Measurements from ENCODE around the gene DHX38.

DHX38 gene

DNA sequence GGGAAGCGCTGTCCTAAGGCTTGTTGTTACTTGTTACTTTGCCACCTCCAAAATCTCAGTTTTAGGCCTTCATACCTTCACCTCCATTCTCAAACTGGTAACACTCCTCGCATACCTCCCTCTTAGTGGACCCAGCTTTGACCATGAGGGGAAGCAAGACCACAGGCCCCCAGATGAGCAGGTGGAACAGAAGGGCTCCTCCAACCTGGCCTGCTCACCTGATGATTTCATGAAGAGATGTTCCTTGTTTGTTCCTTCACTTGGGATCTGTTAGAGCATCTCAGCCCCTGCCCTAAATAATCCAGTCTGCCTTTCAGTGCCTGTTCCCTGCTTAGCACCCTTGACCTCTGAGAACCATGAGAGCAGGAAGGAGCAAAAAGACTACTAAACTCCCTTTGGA is 28.7 kb downstream of the DHX38 start:
- DNase-seq (ENCODE audit: low read depth, low spot score): no peak

DNA sequence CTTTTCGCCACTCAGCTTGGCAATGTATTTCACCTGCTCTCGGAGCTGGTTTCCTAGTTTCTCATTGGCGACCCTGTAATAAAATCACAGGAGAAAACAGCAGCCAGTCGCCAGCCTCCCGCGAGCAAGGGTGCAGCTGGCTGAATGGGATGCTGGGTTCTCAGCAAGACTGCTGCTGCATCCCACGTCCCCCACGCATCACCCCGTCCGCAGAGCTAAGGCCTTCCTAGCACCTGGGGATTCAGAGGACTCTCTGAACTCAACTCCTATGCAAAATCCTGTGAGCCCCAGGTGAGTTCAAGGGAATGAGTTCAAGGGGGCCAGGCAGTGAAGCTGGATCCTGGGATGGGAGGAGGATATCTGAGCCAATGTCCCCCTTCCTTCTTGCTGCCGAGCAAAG is 29.3 kb downstream of the DHX38 start:
- DNase-seq (ENCODE audit: low read depth, low spot score): no peak

DNA sequence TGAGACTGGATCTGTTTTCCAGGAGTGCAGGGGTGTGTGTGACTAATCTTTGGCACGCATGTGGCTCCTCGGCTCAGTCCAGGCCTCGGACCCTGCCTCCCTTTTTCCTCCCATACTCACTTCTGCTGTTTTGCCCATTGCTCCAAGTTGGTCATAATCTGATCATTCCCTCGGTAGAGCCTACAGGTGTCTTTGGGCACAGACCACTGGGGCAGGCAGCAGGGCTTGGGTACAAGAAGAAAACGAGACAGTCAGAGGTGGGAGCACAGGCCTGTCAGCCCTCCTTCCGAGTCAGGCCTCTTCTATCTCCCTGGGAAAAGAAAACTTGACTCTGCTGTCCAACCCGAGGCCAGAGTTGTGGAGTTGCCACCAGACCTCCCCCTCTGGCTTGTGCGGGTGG is 29.8 kb downstream of the DHX38 start:
- DNase-seq (ENCODE audit: low read depth, low spot score): no peak

DNA sequence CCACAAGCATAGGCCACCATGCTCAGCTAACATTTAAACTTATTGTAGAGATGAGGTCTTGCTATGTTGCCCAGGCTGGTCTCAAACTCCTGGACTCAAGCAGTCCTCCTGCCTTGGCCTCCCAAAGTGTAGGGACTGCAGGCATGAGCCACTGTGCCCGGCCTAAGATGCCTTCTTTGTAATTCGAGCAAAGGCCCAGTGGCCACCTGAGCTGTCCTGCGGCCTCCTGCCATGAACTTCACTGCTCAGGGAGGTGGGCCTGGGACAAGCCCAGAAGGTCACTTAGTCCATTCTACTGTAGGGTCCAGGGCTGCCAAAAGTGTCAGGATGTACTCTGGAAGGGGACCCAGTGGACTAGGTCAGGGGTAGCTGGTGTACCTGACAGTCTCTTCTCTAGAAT is 30.5 kb downstream of the DHX38 start:
- DNase-seq (ENCODE audit: low read depth, low spot score): no peak

DNA sequence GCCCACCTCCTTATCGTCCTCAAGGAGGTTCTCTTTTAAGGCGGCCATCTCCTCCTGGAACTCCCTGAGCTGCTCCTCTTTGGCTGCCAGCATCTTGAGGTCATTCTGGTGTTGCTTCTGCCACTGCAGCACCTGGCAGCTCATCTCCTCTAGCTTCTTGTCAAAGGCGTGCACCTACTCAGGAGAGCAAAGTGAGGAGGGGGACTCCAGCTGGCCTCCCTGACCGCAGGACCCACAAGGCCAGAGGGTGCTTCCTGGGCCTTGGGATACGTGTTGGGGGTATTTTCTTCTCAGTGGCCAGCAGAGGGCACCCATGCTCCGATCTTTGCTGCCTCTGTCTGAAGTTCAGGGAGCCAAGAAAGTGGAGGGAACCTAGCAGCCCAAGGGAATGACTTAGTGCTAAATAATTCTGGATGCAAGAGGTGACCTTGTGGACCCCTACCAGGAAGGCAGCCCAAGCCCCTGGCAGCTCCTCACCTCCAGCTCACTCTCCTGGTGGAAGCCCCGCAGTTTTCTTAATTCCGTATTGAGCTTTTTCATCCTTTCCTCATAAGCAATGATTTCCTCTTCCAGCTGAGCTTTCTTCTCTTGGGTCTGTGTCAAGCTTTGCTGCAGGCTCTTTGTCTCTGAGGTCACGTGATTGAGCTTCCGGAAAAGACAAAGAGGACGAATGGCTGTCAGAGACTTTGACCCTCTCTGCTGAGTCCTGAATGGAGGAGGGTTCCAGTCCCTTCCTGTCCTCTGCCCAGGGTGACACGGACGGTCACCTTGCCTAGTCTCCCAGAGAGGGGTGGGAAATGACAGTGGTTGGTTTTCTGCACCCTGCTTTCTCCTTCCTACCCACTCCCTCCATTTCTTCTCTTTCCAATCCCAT is 31.4 kb downstream of the DHX38 start:
- peak; percentile 26 for DNase-seq (ENCODE audit: low read depth, low spot score)

DNA sequence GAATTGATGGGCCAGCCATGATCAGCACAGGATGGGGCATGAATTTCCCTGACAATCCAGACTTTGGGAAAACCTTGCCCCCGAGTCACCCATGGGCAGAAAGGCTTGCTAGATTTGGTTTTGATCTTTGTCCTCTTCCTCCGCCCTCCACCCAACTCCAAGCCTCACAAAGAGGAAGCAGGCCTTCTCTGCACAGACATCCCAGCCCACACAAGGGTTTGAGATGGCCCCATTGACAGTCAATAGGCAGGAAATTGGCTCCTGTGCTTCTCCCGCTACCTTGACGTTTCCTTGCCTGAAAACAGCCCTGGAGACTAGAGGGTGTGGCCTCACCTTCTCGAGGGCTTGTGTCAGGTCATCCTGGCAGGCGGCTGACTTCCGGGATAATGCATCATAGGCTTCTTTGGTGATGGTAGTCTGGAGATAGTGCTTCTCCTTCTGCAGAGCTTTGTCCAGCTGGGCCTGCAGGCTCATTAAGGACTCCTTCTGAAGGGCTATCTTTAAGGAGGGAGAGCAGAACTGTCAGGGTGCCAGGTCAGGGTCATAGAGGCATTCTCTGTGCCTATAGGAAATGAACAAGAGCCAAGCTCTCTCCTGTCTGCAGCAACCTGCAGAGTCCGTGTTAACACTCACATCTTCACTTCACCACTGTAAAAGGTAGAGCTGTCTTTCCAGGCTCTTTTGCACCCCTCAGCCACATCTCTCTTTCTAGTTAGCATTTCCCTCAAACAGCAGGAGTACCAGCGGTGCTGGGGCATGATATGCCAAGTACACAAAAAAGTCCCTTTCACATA is 32.2 kb downstream of the DHX38 start:
- no peak for DNase-seq (ENCODE audit: low read depth, low spot score)

DNA sequence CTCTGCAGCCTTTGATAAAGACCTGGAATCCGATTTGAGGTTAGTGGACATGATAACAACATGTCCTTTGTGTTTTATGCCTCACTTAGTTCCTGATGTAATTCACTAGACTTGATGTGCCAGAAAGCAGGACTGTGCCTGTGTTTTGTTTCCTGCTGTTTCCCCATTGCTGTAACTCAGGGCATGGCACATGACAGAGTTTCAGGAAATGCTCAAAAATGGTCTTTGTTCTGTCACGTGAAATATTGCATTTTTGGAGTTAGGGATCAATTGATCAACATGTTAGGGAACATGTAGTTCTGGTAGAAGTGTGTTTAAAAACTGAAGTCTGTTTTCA is 32.8 kb downstream of the DHX38 start:
- DNase-seq (ENCODE audit: low read depth, low spot score): no peak

DNA sequence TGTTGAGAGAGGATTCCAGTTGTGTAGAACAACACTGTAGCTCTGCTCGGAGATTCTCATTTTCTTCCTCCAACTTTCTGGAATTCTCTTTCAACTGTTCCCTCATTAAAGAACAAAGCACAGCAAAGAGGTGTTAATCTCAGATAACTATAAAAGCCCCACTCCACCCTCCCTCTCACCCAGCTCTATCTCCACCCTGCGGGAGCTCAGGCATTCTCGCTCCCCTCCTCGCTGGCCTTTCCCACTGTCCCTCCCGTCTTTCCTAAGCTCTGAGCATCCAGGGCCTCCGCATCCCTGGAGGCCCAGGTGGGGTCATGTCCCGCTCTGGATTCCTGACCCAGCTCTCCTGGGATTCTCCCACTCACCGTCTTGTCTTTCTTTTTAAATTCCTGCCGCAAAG is 35.1 kb downstream of the DHX38 start:
- no peak for DNase-seq (ENCODE audit: low read depth, low spot score)

DNA sequence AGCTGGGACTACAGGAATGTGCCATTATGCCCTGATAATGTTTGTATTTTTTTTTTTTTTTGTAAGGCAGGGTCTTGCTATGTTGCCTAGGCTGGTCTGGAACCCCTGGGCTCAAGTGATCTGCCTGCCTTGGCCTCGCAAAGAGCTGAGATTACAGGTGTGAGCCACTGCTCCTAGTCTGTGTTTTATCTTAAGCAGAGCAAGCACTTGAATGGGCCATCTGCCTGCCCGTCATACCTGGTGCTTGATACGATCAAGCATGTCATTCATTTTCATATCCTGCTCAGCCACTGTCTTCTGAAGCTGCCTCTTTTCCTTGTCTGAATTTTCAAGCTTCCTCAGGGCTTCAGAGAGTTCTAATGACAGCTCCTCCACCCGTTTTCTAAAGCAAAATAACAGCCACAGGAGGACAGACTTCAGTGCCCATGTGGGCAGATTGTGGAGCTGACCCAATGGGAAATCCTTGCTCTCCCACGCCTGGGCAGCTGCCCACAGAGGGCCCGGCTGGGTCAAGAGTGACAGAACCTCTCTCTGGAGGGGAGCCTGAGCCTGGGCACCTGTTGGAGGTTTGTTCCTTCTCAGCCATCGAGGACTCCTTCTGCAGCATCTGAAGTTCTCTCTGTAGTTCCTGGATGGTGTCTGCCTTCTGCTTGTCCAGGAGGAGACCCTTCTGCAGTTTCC is 36.5 kb downstream of the DHX38 start:
- no peak for DNase-seq (ENCODE audit: low read depth, low spot score)

DNA sequence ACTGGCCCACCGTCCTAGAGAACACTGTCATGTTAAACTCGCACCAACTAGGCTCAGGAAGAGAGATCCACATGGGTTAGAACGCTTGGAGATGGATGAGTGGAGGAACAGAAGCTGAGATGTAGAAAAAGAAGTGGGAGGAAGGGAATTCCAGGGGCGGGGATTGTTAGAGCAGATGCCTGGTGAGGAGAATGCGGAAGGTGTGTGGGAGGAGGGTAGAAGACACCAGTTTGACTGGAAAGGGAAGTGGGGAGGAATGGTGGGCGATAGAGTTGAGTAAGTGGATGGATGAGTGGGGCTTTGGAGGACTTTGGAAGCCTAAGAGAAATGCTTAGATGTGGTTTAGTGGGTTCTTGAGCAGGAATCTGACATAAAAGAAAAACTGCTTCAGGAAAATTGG is 37.4 kb downstream of the DHX38 start:
- no peak for DNase-seq (ENCODE audit: low read depth, low spot score)

DNA sequence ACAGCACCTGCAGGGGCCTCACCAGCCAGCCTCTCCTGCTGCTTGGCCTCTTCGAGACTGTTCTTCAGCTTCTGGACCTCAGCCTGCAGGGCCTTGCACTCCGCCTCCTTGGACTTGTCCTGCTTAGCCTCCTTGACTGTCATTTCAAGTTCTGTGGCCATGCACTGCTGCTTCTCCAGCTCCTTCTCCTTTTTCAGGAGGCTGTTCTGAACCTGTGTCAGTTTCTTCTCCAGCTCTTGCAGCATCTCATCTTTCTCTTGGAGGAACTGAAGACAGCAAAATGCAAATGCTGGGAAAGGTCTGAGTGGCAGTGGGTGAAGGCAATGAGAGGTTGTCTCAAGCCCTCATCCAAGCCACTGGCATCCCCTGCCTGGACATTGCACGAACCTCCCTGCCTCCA is 39.1 kb downstream of the DHX38 start:
- no peak for DNase-seq (ENCODE audit: low read depth, low spot score)

DNA sequence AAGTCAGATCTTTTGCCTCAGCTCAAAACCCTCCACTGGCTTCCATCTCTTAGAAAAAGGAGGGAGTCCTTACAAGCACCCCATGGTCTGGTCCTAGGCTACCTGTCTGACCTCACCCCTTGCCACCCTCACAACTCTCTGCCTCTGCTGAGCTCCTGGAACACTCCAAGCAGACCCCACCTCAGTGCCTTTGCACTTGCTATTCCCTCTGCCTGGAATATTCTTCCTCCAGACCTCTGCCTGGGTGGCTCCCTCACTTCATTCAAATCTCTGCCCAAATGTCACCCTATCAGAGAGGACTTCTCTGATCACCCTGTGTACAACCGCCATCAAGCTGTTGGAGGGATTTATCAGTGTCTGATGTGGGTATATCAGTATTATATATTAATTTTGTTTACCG is 40.9 kb downstream of the DHX38 start:
- DNase-seq (ENCODE audit: low read depth, low spot score): no peak

DNA sequence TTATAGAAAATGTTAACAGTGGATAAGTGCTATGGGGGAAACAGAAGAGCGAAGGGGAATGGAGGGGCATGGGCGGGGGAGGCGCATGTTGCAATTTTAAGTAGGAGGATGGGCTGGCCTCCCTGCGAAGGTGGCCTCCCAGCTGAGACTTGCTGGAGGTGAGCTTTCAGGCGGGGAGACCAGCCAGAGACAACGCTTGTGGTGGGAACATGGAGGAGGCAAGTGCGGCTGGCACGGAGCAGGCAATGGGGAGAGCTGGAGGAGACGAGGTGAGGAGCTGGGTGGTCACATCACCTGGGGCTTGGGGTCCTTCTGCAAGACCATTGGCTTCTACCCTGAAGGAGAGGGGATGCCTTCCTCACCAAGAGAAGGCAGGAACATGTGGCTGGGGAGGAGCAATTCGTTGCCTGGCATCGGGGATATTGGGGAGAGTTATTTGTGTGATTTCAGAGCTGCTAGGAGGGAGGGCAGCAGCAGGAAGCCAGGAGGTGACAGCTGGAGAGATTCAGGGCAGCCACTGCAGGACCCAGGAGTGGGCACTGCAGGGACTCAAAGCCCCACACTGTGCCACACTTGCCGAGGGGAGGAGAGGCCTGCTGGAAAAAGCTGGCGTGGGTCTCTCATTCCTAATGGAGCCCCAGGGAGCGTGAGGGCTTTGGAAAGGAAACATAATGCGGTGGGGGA is 43.9 kb downstream of the DHX38 start:
- DNase-seq (ENCODE audit: low read depth, low spot score): no peak

DNA sequence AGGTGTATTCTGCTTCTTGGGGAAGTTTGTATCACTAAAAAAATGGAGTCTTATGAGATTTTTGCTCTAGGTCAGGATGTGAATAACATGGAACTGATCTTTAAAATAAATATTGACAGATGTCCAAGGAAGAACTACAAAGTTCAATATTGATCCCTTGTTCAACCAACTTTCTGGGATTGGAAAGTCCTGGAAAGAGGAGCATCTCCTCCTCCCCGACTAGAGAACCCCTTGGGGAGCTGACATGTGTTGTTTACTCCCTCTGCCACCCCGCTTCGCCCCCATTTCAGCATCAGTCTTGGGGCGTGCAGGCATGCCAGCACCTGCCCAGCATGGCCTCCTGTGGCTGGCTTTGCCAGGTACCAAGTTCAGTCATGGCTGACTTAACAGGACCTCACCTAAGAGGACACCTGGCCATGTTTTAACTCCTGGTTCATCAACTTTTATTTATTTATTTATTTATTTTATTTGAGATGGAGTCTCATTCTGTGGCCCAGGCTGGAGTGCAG is 44.5 kb downstream of the DHX38 start:
- DNase-seq (ENCODE audit: low read depth, low spot score): no peak

DNA sequence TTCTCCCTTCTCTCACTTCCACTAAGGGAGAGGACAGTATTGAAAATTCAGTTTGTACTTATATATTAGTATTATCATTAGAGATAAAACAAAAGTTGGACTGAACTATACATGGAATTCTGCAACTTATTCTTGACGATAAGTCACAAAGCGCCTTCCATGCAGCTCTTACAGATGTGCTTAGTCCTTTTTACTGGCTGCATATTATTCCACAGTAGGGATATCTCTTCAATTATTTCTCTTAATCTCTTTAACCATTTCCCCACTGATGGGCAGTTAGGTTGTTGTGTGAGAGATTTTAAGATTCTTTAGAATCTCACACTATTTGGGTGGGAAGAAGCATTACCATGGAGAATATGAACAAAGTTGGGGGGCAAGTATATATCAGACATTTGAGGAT is 46.3 kb downstream of the DHX38 start:
- DNase-seq (ENCODE audit: low read depth, low spot score): no peak

DNA sequence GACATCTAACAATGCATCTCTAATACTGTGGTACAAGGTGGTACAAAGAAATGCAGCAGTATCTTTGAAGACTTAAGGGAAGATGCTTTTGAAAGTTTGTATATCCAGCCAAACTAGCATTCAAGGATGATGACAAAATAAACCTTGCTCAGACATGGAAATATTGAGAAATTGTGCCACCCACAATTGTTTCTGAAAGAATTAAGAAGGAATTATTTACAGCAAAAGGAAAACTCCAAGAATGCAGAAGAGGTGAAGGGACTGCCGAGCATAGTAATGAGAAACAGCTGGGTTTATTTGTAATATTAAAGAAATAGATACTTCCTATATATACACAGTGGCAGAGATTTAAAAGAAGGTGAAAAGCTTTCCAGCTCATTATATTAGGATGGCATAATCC is 48.8 kb downstream of the DHX38 start:
- DNase-seq (ENCODE audit: low read depth, low spot score): no peak

DNA sequence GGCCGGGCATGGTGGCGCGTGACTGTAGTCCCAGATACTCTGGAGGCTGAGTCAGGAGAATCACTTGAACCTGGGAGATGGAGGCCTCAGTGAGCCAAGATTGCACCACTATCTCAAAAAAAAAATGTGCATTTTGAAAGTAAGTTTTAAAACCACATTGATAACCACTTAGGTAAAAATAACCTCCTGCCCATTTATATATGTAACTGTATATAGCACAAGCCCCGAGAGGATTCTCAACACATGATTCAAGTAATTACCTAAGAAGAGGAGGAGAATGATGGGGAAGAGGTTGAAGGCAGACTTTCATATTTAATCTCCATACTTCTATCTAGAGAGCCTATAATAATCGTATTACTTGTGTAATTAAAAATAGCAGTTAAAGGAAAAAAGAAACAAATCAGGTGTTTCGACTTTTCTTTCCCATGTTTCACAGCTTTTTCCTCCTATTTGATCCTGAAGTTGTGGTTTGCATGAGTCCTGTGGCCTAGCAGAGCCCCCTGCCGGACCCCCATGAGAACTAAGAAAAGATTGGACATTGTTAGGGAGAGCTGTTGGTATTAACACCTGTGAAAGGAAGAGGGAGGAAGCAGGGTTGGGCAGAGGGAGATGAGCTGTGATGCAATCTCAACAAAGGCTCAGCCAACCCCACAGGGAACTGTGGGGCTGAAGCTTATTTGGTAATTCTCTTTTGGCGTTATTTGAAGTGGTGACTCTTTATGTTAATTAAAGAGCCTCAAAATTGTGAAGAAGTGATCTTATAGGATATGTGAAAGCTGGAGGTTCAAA is 56.2 kb downstream of the DHX38 start:
- no peak for DNase-seq (ENCODE audit: low read depth, low spot score)

DNA sequence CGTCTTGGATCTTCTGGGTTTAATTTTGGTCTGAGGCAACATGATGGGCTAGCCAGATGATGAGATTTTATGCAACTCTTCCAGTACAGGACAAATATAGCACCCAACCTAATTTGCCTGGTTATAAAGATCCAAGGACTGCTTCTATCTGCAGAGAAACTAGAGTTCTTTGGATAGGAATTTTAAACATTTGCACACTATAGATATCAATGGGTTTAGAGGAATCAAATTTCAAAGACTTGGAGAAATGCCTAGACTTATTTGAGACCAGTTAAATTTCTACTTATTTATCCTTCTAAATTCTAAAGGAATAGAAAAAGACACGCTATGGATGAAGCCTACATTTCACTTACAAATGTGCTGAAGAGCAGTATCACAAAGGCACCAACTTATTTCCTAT is 65.7 kb downstream of the DHX38 start:
- DNase-seq (ENCODE audit: low read depth, low spot score): no peak

DNA sequence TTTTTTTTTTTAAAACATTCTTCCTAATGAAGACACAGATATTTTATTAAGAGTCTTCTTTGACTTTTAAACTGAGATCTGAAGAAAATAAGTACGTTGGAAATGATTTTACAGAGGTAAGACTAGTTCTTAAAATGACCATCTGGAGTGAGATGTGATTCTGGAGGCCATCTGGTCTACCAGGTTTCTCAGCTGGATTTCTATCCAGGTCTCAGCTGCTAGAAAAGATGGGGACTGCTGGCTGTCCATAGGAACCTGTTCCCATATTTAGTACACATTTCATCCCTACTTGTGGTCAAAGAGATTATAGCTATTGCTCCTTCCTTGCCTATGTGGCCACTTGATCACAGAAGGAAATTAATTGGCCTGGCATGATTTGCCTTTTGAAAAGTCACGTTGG is 66.2 kb downstream of the DHX38 start:
- no peak for DNase-seq (ENCODE audit: low read depth, low spot score)

DNA sequence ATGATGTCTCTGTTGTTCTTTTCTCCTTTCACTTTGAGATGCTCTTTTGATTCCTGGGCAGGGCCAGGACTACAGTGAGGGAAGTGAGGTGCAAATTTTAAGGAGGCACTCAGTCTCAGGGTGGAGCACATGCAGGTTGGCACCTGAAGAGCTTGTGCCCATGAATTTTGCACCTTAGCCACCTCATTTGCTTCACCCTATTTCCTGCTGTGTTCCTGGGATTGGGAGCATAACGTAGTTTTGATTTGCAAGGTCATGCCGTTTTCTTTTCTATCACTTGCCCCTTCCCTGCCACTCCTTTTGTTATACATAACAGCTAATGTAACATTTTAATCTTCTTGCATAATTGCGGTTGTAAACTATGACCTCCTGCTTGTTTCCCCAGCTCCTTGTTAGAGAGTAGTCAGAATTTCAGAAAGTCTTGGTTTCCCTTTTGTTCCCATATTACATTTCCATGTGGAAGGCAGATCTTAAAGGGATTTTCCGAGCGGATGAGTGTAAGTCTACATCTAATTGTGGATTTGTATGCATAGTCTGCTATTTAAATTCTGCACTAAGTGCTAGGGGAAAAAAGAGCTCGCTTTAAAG is 68.6 kb downstream of the DHX38 start:
- no peak for DNase-seq (ENCODE audit: low read depth, low spot score)

Measured in activated naive CD8-positive, alpha-beta T cell treated with anti-CD3 and anti-CD28 coated beads, Interleukin-2, amount 50 U/mL, for 16 hours (primary cell).